GM21825 (cell line): Measurements from ENCODE around the gene ANAPC1.
"Not testable (repeated sequence)": the region's sequence is repeated elsewhere in the genome, so short reads cannot be mapped to it uniquely, and the experiment has no call there.

Experiments
- ATAC-seq: cut with Tn5 transposase; IDR thresholded peaks from one replicate; pipeline ENCODE4 v1.9.1; 2021; ENCODE audit warnings: mild to moderate bottlenecking, moderate library complexity; ENCODE audit not compliant: unreplicated experiment

ANAPC1 gene

DNA sequence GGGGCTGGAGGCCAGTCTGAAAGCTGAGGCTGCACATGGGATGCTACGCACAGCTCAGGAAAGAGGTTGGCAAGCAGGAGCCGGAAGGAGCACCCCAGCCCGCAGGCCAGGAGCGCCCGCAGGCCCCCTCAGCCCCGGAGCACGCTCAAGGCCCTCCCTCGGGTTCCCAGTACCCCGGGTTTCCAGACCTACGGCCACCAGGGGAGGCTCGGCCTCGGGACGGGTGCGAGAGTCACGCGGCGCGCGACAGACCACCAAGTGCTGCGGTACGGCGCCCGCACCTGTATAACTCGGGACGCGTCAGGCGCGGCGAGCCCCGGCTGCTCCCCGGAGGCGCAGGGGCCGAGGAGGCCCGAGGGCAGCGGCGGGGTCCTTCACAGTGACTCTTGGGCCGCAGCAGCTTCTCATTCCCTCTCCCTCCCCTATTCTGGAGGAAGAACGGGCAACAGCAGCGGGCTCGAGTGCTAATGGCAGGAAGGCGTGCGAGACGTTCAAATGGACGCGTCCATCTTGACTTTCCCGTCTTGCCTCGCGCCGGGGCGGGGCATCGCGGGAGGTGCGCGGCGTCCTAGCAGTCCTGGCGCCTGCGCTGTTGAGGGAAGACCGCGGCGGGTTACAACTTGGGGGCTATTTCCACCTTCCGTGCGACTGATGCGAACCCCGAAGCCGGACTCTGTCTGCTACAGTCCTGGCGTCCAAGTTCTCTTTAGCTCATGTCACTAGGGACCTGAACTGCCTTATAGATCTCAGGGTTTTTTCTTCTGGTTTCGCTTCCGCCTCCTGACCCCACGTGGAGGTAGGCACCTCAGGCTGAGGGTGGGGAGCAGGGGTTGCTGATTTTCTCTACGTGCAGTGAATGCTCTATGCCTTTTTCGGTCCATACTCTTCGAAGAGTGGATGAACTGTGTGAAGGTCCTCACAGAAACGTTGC lies at the start of gene ANAPC1:
Gene ANAPC1, minus strand, starts transcription at position 533 of the 931 bp plus-strand sequence. CDS start 3,368 bp downstream, outside the sequence.
- peak; percentile 90 for ATAC-seq

- no peak for ATAC-seq
Observed at GRCh38 chr2:111932841-111933291, 48.9 kb upstream of the ANAPC1 start.

DNA sequence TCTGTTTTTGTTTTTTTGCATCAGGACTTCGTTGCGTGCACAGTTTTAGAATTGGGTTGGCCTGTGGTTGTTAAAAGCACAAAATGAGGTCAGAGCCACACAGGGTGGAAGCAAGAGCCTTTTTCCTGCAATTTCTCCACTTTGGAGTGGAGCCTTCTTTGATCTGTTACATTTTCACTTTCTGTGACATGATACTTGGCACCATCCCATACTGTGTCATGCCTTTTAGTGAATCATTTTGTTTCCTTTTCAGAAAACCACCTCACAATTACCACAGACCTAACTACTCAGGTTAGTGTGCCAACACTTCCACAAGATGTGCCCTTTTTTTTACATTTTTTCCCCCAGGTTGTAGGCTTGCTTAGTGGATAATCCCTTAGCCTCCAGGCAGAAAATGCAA lies 46.9 kb upstream of the ANAPC1 start:
- ATAC-seq, result no peak

- ATAC-seq, result no peak
Observed at GRCh38 chr2:111930409-111930808, 46.4 kb upstream of the ANAPC1 start.

GRCh38 chr2:111927723-111928122 lies 43.7 kb upstream of the ANAPC1 start:
- no peak for ATAC-seq

GRCh38 chr2:111924617-111925107 lies 40.7 kb upstream of the ANAPC1 start:
- ATAC-seq, result no peak

DNA sequence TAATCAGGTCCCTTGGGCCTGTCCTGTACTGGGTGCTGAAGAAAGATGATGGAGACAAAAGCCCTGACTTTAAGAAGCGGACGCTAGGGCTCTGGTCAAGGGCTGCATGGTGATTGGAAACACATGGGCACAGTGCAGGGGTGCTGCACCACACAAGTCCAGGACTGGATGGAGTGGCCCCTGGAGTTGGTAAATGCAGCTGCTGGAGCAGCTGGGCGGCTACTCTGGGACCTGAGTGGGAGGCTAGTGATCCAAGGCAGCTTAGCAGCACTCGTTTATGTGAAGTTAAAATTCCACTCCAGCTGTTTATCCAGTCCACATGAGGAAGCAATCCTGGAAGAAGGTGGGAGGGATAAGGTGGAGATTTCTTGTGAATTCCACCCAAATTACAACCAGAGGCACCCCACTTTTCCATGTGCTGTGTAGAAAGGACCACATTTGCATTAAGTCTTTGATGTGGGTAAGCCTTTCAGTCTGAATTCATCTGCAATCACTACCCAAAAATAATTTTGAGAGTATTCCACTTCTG lies 39.3 kb upstream of the ANAPC1 start:
- ATAC-seq, result no peak

DNA sequence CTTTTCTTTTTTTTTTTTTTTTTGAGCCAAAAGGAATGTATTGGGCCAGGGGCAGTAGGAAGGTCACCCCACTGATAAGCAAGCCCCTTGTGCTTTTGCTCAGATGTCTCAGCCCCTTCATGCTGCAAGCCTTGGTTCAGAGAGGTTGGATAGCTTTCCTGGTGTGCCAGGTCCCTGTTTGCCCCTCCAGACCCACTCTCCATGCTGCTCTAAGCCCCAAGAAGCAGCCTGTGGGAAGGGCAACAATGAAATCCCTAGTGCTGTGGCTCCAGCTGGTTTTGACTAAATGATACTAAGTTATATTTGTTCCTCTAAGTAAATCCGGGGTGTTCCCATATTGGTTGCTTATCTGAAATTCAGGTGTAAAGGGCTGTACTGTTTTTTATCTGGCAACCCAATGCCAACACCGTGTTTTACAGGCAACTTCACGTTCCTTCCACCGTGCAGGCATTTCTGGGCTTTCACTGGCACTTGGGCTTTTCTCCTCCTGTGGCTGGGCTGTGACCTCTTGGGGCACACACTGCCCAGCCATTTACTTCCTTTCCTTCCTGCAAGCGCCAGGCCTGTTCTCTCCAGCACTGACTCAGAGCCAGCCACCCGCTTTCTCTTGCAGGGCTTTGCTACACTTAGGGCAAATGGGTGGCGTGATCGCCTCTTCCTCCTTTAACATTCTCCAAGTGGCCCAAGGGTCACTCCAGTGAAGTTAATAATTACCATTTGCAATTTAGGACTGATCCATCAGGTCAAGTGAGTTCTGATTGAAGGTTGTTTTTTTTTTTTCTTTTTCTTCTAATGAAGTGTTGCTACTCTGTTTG lies 36.0 kb upstream of the ANAPC1 start:
- ATAC-seq, result no peak

DNA sequence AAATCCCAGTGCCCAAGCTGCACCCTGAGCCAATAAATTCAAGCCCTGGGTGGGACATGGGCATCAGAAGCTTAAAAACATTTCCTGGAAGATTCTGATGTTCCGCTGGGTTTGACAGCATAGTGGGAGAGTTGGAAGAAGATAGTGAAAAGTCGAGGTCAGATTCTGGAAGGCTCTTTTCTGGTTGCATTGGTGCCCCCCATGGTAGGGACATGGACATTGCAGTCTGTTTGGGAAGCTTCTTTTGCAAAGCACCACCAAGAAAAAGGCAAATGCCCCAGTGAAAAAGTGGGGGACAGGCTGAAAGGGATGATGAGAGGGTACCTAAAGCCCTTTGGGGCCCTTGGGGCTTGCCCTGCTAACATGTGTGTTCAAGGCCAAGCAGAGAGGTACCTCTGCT lies 35.4 kb upstream of the ANAPC1 start:
- ATAC-seq, result no peak

- ATAC-seq, result no peak
Observed at GRCh38 chr2:111918383-111918806, 34.4 kb upstream of the ANAPC1 start.

- ATAC-seq, result no peak
Observed at GRCh38 chr2:111917106-111917505, 33.1 kb upstream of the ANAPC1 start.

GRCh38 chr2:111912547-111912946 lies 28.6 kb upstream of the ANAPC1 start:
- ATAC-seq, result no peak

- not testable (repeated sequence) for ATAC-seq
Observed at GRCh38 chr2:111911295-111911977, 27.4 kb upstream of the ANAPC1 start.

DNA sequence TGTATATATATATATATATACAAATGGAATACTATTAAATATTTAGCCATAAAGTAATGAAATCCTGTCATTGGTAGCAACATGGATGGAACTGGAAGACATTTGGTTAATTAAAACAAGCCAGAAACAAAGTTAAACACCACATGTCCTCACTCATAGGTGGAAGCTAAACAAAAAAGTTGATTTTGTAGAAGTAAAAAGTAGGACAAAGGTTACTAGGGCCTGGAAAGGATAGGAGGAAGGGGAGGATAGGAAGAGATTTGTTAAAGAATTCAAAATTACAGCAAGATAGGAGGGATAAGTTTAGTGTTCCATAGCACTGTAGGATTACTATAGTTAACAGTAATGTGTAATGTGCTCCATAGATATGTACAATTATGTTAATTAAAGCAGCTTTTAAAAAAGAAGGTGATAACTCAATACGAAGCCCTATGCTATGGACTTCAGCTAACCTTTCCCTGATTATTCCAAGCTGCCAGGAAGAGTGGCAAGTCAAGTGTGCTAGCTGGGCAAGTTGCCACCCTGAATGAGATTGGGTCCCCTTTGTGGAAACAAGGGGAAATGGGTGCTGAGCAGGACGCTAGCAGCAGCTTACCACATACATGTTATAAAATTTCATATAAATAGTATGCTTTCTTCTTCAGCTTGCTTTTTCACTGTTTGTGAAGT lies 26.8 kb upstream of the ANAPC1 start:
- no peak for ATAC-seq

GRCh38 chr2:111909997-111910396 lies 26.0 kb upstream of the ANAPC1 start:
- not testable (repeated sequence) for ATAC-seq

GRCh38 chr2:111909079-111909478 lies 25.1 kb upstream of the ANAPC1 start:
- ATAC-seq, result no peak

DNA sequence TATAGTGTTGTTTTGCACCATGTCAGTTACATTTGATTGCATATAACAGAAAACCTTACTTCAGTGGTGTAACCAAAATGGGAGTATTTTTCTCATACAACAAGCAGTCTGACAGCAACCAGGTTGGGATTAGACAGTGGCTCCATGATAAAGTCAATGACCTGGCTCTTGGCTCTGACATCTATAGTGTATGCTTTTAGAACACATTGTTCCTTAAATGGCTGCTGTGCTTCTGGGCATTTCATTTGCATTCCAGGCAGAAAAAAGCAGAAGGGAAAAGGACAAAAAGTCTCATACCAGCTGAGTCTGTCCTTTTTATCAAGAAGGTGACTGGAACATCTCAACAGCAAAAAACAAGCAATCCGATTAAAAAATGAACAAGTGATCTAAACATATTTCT lies 24.6 kb upstream of the ANAPC1 start:
- no peak for ATAC-seq

- peak; percentile 55 for ATAC-seq
Observed at GRCh38 chr2:111905990-111906735, 22.2 kb upstream of the ANAPC1 start.

DNA sequence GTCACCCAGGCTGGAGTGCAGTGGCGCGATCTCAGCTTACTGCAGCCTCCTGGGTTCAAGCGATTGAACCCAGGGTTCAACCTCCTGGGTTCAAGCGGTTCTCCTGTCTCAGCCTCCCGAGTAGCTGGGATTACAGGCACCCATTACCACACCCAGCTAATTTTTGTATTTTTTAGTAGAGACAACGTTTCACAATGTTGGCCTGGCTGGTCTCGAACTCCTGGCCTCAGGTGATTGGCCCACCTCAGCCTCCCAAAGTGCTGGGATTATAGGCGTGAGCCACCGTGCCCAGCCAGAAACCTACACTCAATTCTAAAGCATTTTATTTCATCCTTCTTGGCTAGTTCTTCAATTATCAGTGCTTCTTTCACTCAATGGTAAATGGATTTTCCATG lies 21.5 kb upstream of the ANAPC1 start:
- not testable (repeated sequence) for ATAC-seq
